GM18498 (cell line): Measurements from ENCODE around the gene FOLR3.
"Not testable (repeated sequence)": the region's sequence is repeated elsewhere in the genome, so short reads cannot be mapped to it uniquely, and the experiment has no call there.

Experiments used
- ATAC-seq: cut with Tn5 transposase; IDR thresholded peaks from one replicate; pipeline ENCODE4 v1.9.1; 2021; ENCODE audit warnings: mild to moderate bottlenecking, moderate library complexity; ENCODE audit not compliant: unreplicated experiment

The FOLR3 gene

DNA sequence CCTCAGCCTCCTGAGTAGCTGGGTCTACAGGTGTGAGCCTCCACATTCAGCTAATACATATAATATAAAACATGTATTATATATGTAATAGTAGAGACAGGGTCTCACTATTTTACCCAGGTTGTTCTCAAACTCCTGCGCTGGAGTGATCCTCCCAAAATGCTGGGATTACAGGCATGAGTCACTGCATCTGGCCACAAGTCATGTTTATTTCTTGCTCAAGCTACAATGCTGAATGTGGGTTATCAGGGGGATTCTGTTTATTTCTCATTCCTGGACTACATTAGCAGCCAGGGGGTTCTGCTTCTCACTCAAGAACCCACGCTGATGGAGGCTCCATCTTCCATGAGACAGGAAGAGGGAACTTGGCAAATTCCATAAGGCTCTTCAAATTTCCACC, 24.8 kb downstream of the FOLR3 start:
- no peak for ATAC-seq

DNA sequence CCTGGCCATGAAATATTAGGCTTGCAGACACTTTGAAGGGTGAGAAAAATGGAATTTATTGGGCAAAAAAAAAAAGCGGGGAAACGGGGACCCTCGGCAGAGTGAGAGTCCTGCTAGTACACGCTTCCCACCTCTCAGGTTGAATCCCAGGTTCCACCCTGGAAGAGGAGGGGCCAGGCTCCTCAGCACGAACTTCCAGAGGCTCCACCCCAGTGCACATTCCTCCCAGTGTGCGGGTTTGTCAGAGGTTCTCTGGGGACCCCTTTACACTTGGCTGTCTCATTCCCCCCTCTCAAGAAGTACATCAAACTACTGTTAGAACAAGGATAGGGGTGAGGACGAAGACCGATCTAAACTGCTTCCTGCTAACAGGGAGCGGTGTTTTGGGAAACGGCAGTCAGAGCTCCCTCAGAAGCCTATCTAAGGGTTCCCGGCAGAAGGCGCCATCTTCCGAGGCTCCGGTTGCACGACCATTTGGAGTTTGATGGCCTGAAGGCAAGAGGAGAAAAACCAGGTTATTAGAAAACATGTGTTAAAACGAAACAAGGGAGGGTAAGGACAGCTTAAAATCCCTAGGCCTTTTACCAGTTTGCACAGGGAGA, 27.5 kb downstream of the FOLR3 start:
- no peak for ATAC-seq

DNA sequence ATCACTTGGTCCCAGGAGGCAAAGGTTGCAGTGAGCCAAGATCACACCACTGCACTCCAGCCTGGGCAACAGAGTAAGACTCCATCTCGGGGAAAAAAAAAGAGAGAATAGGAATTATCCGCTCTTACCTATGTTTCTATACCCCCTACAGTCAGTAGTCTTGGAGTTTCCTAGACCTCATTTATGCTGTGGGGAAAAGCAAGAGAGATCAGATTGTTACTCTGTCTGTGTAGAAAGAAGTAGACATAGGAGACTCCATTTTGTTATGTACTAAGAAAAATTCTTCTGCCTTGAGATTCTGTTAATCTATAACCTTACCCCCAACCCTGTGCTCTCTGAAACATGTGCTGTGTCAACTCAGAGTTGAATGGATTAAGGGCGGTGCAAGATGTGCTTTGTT, 28.7 kb downstream of the FOLR3 start:
- ATAC-seq = not testable (repeated sequence)

DNA sequence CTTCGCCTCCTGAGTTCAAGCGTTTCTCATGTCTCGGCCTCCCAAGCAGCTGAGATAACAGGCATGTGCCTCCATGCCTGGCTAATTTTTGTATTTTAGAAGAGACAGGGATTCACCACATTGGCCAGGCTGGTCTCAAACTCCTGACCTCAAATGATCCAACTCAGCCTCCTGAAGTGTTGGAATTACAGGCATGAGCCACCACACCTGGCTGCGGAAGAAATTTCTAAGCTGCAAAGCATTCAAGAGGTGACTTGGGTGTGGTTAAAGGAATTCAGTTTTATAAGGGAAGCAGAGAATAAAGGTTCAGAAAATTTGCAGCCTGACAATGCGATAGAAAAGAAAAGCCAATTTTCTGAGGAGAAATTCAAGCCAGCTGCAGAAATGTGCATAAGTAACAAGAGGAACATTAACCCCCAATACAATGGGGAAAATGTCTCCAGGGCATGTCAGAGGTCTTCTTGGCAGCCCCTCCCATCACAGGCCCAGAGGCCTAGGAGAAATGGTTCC, 33.6 kb downstream of the FOLR3 start:
- not testable (repeated sequence) for ATAC-seq

DNA sequence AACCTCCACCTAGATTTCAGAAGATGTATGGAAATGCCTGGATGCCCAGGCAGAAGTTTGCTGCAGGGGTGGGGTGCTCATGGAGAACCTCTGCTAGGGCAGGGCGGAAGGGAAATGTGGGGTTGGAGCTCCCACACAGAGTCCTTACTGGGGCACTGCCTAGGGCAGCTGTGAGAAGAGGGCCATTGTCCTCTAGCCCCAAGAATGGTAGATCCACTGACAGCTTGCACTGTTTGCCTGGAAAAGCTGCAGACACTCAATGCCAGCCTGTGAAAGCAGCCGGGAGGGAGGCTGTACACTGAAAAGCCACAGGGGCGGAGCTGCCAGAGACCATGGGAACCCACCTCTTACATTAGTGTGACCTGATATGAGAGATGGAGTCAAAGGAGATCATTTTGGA, 34.2 kb downstream of the FOLR3 start:
- not testable (repeated sequence) for ATAC-seq

DNA sequence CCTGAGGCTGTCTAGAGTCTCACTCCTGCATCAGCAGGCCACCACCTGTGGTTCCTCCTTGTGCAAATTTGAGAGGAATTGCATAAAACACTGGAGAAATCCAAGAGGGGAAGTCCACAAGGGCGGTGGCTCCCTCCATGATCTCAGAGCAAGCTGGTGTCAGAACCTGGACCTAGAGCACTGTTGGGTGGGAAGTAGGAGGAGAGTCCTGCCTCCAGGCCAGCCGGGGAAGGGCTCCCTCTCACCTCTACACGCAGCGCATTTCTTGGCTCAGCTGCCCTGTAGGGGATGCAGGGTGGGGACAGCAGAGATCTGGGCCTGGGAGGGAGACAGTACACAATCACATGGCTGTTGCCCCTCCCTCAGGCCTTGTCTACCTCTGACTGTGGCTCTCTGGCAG, 36.5 kb downstream of the FOLR3 start:
- ATAC-seq = not testable (repeated sequence)

DNA sequence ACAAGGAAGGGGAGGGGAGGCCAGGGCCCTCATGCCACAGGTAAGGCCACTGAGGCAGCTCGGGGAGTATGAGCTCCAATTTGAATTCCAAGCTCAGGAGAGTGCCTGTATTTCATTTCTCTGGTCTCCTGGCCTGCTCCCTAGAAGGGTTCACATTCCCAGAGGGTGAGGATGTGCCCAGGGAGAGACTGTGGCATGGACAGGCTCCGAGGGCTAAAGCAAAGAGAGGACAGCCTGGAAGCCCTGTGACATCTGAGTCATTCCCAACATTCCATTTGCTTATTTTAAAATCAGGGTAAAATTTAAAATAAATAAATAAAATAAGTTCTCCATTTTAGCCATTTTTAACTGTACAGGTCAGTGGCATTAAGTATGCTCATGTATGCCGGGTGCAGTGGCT, 37.8 kb downstream of the FOLR3 start:
- no peak for ATAC-seq

DNA sequence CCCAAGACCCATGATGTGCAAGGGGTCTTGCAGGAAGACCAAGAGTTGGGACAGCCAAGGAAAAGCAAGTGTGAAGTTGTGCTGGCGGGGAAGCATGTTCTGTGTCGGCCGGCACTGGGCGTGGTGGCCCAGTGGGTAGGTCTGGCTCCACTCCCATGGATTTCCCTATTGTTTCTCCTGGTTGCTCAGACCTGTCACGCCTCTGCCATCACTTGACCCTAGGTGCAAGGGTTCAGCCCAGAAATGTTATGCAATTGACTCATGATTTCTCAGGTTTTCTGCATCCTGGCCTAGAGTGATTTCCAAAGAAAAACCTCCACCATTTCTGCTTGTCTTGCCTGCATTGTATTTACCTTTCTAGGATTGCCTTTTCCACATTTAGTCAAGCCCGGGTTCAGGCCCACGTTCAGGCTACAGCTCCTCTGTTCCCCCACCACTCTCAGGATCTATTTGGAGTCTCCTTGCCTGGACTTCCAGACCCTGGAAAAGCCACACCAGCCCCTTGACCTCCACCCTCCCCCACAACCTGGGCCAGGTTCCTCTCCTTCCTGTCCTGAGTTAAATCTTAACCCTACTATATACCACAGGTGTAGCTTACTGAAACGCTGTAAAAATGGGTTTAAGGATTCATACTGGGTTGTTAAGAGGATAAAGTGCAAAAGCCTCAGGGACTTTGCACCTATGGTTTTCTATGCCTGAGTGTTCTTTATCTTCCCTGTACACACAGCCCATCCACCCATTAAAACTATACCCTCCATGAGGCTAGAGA, 39.0 kb downstream of the FOLR3 start:
- no peak for ATAC-seq

DNA sequence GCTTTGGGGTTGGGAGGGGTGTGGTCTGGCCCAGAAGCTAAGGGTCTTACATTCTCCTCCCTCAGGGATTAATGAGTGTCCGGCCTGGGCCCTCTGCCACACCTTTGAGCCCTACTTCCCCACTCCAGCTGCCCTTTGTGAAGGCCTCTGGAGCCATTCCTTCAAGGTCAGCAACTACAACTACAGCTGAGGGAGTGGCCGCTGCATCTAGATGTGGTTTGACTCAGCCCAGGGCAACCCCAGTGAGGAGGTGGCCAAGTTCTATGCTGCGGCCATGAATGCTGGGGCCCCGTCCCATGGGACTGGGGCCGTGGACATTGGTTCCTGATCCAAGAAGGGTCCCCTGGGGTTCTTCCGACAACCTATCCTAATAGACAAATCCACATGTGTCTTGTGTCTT, 42.1 kb downstream of the FOLR3 start:
- ATAC-seq = no peak

DNA sequence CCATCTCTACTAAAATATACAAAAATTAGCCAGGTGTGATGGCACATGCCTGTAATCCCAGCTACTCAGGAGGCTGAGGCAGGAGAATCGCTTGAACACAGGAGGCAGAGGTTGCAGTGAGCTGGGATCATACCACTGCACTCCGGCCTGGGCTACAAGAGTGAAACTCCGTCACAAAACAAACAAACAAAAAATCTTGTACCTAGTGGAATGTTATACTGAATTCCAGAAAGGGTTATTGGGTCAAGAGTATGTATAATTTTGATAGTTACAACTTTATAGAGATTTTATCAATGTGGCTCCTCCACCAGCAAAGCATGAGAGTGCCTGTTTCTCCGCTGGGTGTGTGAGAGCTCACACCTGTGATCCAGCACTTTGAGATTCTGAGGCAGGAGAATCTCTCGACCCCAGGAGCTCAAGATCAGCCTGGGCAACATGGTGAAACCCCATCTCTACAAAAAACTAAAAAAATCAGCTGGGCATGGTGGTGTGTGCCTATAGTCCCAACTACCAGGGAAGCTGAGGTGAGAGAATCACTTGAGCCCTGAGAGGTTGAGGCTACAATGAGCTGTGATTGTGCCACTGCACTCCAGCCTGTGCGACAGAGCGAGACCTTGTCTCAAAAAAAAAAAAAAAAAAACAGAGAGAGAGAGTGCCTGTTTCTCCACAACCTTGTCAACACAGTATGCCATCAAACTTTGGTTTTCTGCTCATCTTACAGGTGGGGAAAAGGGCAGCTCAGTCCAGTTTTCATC, 43.7 kb downstream of the FOLR3 start:
- ATAC-seq = no peak

DNA sequence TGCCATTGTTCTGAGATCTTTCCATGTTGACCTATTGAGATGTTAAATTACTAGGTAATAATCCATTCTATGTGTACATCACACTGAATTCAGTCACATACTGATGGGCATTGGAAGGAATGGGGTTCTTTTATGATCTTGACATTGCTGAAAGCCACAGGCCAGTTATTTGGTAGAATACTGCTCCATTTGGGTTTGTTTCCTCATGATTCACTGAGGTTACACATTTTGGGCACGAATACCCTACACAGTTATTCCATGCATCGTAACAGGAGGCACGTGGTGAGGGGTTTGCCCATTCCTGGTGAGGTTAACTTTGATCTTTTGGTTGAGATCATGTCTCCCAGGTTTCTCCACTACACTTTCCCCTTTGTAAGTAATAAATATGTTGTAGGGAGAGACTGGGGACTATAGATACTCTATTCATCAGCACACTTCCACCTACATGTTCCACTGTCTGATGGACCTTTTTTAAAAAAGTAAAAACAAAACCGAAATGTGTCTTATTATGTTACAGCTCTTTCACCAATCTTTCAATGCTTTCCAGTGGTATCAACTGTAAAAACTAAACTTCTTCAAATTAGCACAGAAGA, 44.4 kb downstream of the FOLR3 start:
- no peak for ATAC-seq

DNA sequence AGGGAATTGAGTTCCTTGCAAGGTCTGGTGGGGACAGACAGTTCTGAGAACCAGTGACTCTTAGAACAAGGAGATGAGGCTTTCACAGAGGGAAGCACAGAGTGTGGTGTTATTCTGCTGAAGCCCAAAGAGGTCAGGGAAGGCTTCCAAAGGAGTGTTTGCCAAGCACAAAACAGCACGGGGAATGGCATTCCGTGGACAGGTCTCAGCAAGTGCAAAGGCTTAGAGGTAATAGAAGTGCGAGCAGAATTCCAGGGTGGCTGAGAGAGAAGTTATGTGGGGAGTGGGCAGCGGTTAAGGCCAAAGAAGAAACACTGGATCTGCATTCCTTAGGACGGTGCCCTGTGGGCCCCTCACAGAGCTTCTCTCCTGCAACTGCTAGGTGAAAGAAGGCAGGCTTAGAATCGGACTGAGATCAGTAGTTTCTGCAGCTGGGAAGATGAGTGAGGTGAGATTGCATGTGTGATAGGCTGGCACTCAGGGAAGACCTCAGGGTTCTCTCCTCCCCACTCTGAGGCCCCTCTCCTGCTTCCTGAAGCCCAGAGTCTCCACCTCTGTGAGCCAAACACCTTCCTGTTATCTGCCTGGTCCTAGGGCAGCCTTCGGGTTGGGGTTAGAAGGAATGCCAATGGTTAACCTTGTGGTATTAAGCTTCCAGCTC, 45.5 kb downstream of the FOLR3 start:
- ATAC-seq = not testable (repeated sequence)

DNA sequence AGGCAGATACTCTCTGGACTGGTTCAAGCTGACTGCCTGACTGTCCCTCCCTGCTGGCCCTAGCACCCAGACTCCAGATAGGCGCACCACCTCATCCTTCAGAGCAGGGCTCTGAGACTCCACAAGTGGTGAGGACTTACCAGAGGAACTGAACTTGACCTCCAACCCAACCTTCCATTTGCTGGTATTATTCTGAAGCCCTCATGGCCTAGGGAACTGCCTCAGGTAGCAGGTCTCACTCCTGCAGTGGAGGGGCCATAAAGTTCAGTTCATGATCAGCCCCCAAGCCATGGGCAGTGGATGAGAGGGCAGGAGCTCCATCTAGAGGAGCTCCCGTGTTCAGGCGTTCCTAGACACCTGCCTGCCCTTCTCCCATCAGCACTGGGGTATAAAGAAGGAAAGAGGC, 46.0 kb downstream of the FOLR3 start:
- not testable (repeated sequence) for ATAC-seq

DNA sequence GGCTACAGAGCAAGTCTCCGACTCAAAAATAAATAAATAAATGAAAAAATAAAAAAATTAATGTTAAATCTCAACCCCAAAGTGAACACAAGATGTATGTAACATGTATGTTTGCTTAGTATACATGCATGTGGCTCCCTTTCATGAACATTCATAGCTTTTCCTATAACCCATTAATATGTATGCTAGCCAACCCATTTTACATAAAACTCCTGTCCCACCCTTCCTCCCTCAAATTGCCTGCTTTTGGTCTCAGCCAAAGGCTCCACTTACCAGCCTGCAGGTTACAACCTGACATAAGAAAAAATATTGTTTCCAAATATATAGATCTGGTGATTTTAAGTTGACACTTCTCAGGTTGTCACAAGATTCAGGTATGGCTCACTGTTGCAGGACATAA, 52.7 kb downstream of the FOLR3 start:
- no peak for ATAC-seq
